Activated T-cell treated with anti-CD3 and anti-CD28 coated beads, Interleukin-2, amount 50 U/mL, for 24 hours (primary cell): ENCODE measurements around the gene ARHGEF19.
A peak's percentile ranks its signal among the peaks of the same experiment; 100 is the strongest.

ENCODE experiments used
- DNase-seq: peaks from one replicate; pipeline ENCODE4 v3.0.0-alpha.2; 2020
- H3K27ac Mint-ChIP-seq: 2 replicates; pipeline ENCODE4 v1.8.0; 2020; ENCODE audit warnings: mild to moderate bottlenecking, mixed read lengths
- H3K27me3 Mint-ChIP-seq: 2 replicates; pipeline ENCODE4 v1.8.0; 2020; ENCODE audit warnings: mixed read lengths
- H3K36me3 Mint-ChIP-seq: 2 replicates; pipeline ENCODE4 v1.8.0; 2020; ENCODE audit warnings: low read depth, mixed read lengths
- H3K4me1 Mint-ChIP-seq: 2 replicates; pipeline ENCODE4 v1.8.0; 2020; ENCODE audit warnings: low read depth, mixed read lengths
- H3K4me3 Mint-ChIP-seq: 2 replicates; pipeline ENCODE4 v1.8.0; 2020; ENCODE audit warnings: mild to moderate bottlenecking, moderate library complexity, mixed read lengths
- H3K9me3 Mint-ChIP-seq: 2 replicates; pipeline ENCODE4 v1.8.0; 2020; ENCODE audit warnings: mixed read lengths

ARHGEF19 gene

GRCh38 chr1:16195518-16195905, 16.9 kb downstream of the ARHGEF19 start:
- Mint-ChIP-seq H3K27ac (no peak overlapping the region), H3K9me3 (no peaks in the 10 kb centered on the region), H3K36me3 (peaks cover 8% of the 10 kb centered on the region), H3K4me3 (no peak overlapping the region), H3K4me1 (peaks cover 6% of the 10 kb centered on the region), H3K27me3 (no peaks in the 10 kb centered on the region)
- no peak for DNase-seq

- Mint-ChIP-seq H3K4me3 (no peak overlapping the region), H3K4me1 (peaks cover 4% of the 10 kb centered on the region), H3K27me3 (peaks cover 9% of the 10 kb centered on the region), H3K27ac (no peak overlapping the region), H3K36me3 (no peaks in the 10 kb centered on the region), H3K9me3 (no peaks in the 10 kb centered on the region)
- DNase-seq = no peak
Observed at GRCh38 chr1:16191916-16192546, 20.4 kb downstream of the ARHGEF19 start.

- no peaks in the 10 kb centered on the region for H3K36me3 Mint-ChIP-seq
- peaks cover 9% of the 10 kb centered on the region for H3K27me3 Mint-ChIP-seq
- no peak overlapping the region for H3K27ac Mint-ChIP-seq
- no peak for DNase-seq
- H3K4me1 Mint-ChIP-seq = peaks cover 4% of the 10 kb centered on the region
- no peaks in the 10 kb centered on the region for H3K9me3 Mint-ChIP-seq
- H3K4me3 Mint-ChIP-seq = no peak overlapping the region
Observed at GRCh38 chr1:16191309-16191708, 21.1 kb downstream of the ARHGEF19 start.

- Mint-ChIP-seq H3K36me3 (no peaks in the 10 kb centered on the region), H3K27me3 (peaks cover 9% of the 10 kb centered on the region), H3K9me3 (no peaks in the 10 kb centered on the region), H3K4me1 (peaks cover 4% of the 10 kb centered on the region), H3K4me3 (no peak overlapping the region), H3K27ac (no peak overlapping the region)
- DNase-seq = no peak
Observed at GRCh38 chr1:16189921-16190621, 22.4 kb downstream of the ARHGEF19 start.

- Mint-ChIP-seq H3K4me1 (peaks cover 4% of the 10 kb centered on the region), H3K27me3 (peaks cover 9% of the 10 kb centered on the region), H3K4me3 (no peak overlapping the region), H3K9me3 (no peaks in the 10 kb centered on the region), H3K36me3 (no peaks in the 10 kb centered on the region), H3K27ac (no peak overlapping the region)
- DNase-seq = no peak
Observed at GRCh38 chr1:16189003-16189402, 23.4 kb downstream of the ARHGEF19 start.

- no peak overlapping the region for H3K4me3 Mint-ChIP-seq
- H3K27ac Mint-ChIP-seq = no peak overlapping the region
- DNase-seq = peak; percentile 87
- H3K9me3 Mint-ChIP-seq = no peaks in the 10 kb centered on the region
- H3K4me1 Mint-ChIP-seq = peaks cover 4% of the 10 kb centered on the region
- no peaks in the 10 kb centered on the region for H3K36me3 Mint-ChIP-seq
- H3K27me3 Mint-ChIP-seq = peaks cover 9% of the 10 kb centered on the region
Observed at GRCh38 chr1:16187748-16188401, 24.6 kb downstream of the ARHGEF19 start.

GRCh38 chr1:16186655-16187235, 25.7 kb downstream of the ARHGEF19 start:
- Mint-ChIP-seq H3K36me3 (no peaks in the 10 kb centered on the region), H3K4me3 (no peak overlapping the region), H3K9me3 (no peaks in the 10 kb centered on the region), H3K27ac (no peak overlapping the region), H3K27me3 (peaks cover 9% of the 10 kb centered on the region), H3K4me1 (peaks cover 4% of the 10 kb centered on the region)
- no peak for DNase-seq

- Mint-ChIP-seq H3K9me3 (no peaks in the 10 kb centered on the region), H3K27me3 (peaks cover 9% of the 10 kb centered on the region), H3K27ac (no peak overlapping the region), H3K36me3 (no peaks in the 10 kb centered on the region), H3K4me3 (no peak overlapping the region), H3K4me1 (peaks cover 4% of the 10 kb centered on the region)
- DNase-seq = no peak
Observed at GRCh38 chr1:16184557-16185303, 27.7 kb downstream of the ARHGEF19 start.

GRCh38 chr1:16183765-16184556, 28.5 kb downstream of the ARHGEF19 start:
- DNase-seq = no peak
- H3K4me1 Mint-ChIP-seq = peaks cover 4% of the 10 kb centered on the region
- no peaks in the 10 kb centered on the region for H3K9me3 Mint-ChIP-seq
- H3K4me3 Mint-ChIP-seq = no peak overlapping the region
- H3K27ac Mint-ChIP-seq = no peak overlapping the region
- H3K27me3 Mint-ChIP-seq = peaks cover 6% of the 10 kb centered on the region
- H3K36me3 Mint-ChIP-seq = no peaks in the 10 kb centered on the region

GRCh38 chr1:16183179-16183578, 29.3 kb downstream of the ARHGEF19 start:
- no peak for DNase-seq
- Mint-ChIP-seq H3K4me1 (peaks cover 4% of the 10 kb centered on the region), H3K27ac (no peak overlapping the region)

GRCh38 chr1:16181887-16182719, 30.3 kb downstream of the ARHGEF19 start:
- no peak for DNase-seq
- H3K27ac Mint-ChIP-seq = no peak overlapping the region
- no peak overlapping the region for H3K4me3 Mint-ChIP-seq
- H3K27me3 Mint-ChIP-seq = no peaks in the 10 kb centered on the region
- H3K9me3 Mint-ChIP-seq = no peaks in the 10 kb centered on the region
- H3K36me3 Mint-ChIP-seq = no peaks in the 10 kb centered on the region
- no peaks in the 10 kb centered on the region for H3K4me1 Mint-ChIP-seq

More at GRCh38 chr1:16183179-16183578, 29.3 kb downstream of the ARHGEF19 start:
- H3K9me3 Mint-ChIP-seq = no peaks in the 10 kb centered on the region
- no peaks in the 10 kb centered on the region for H3K27me3 Mint-ChIP-seq
- H3K36me3 Mint-ChIP-seq = no peaks in the 10 kb centered on the region
- no peak overlapping the region for H3K4me3 Mint-ChIP-seq

- Mint-ChIP-seq H3K27me3 (no peaks in the 10 kb centered on the region), H3K4me3 (no peak overlapping the region), H3K4me1 (no peaks in the 10 kb centered on the region), H3K9me3 (no peaks in the 10 kb centered on the region), H3K36me3 (no peaks in the 10 kb centered on the region), H3K27ac (no peak overlapping the region)
- DNase-seq = no peak
Observed at GRCh38 chr1:16180291-16180824, 32.1 kb downstream of the ARHGEF19 start.
